ENCODE measurements around the gene HBS1L.

DNA sequence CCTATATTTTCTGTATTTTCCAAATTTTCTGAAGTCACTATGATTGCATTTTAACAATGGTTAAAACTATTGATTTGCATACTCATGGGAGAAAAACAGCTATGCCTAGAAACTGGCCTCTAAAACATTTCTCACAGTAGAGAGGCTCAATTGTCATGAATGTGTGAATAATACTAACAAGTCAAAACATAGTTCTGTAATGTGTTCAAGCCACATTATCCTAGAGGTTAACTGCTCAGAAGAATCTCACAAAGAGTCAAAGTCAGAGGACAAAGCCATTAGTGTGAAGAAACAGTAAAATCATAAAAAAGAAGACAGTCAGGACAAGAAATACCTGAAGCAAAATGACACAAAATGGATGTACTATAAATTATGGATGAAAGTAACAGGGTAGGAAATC lies 92.2 kb downstream of the HBS1L start:
- TF ChIP-seq SP1 (IDR thresholded peaks at IDR 0.05) (no peak), HNF4A (conservative IDR thresholded peaks at IDR 0.05) (no peak), JUND (IDR thresholded peaks at IDR 0.05) (no peak)
- TF ChIP-seq, protein P1, sequence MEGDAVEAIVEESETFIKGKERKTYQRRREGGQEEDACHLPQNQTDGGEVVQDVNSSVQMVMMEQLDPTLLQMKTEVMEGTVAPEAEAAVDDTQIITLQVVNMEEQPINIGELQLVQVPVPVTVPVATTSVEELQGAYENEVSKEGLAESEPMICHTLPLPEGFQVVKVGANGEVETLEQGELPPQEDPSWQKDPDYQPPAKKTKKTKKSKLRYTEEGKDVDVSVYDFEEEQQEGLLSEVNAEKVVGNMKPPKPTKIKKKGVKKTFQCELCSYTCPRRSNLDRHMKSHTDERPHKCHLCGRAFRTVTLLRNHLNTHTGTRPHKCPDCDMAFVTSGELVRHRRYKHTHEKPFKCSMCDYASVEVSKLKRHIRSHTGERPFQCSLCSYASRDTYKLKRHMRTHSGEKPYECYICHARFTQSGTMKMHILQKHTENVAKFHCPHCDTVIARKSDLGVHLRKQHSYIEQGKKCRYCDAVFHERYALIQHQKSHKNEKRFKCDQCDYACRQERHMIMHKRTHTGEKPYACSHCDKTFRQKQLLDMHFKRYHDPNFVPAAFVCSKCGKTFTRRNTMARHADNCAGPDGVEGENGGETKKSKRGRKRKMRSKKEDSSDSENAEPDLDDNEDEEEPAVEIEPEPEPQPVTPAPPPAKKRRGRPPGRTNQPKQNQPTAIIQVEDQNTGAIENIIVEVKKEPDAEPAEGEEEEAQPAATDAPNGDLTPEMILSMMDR (IDR thresholded peaks at IDR 0.05; ENCODE audit: low read depth, low read length, missing input control): no peak
- TF ChIP-seq, protein P2, sequence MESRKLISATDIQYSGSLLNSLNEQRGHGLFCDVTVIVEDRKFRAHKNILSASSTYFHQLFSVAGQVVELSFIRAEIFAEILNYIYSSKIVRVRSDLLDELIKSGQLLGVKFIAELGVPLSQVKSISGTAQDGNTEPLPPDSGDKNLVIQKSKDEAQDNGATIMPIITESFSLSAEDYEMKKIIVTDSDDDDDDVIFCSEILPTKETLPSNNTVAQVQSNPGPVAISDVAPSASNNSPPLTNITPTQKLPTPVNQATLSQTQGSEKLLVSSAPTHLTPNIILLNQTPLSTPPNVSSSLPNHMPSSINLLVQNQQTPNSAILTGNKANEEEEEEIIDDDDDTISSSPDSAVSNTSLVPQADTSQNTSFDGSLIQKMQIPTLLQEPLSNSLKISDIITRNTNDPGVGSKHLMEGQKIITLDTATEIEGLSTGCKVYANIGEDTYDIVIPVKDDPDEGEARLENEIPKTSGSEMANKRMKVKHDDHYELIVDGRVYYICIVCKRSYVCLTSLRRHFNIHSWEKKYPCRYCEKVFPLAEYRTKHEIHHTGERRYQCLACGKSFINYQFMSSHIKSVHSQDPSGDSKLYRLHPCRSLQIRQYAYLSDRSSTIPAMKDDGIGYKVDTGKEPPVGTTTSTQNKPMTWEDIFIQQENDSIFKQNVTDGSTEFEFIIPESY (IDR thresholded peaks at IDR 0.05): no peak
- TF ChIP-seq, protein P3, sequence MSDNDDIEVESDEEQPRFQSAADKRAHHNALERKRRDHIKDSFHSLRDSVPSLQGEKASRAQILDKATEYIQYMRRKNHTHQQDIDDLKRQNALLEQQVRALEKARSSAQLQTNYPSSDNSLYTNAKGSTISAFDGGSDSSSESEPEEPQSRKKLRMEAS (IDR thresholded peaks at IDR 0.05): no peak

Data from liver (tissue), 3 donors.